HCT116 (cell line): Measurements from ENCODE around the gene FAM177B. TPM values are rescaled to one million over a fixed set of nuclear protein-coding genes. Genes with fewer than 3 reads are reported as not detected.

Source experiments
- ATAC-seq: fragments of 200-7000 bp; cut with Tn5 transposase; 2 replicates; pipeline ENCODE4 v1.9.1; 2020; ENCODE audit warnings: mild to moderate bottlenecking, moderate library complexity
- BruUV-seq: library from RNA; stranded (reverse); fragments of 400-500 nt; replicated peaks from 2 replicates; lab custom pipeline; 2021; lab: Mats Ljungman, UMichigan
- CTCF ChIA-PET: fragments of 300-600 bp; sonication (Branson Sonifier 250); formaldehyde crosslinking; loops from one replicate; lab custom pipeline; 2021; ENCODE audit warnings: antibody characterized with exemption; lab: Charles Lee
- POLR2A ChIA-PET: fragments of 300-600, 350-600 bp; sonication (Branson Sonifier 250); formaldehyde crosslinking; loops from one replicate; lab custom pipeline; 2021; ENCODE audit warnings: antibody characterized with exemption; lab: Charles Lee
- RAD21 ChIA-PET, 2 experiments: fragments of 300-600 bp; sonication (Branson Sonifier 250); formaldehyde crosslinking; loops; one replicate each; lab custom pipeline; 2023; ENCODE audit warnings: low total read pairs in 2 of 2; ENCODE audit not compliant: uncharacterized antibody in 2 of 2, unreplicated experiment in 2 of 2, low non-redundant PET in 1 of 2; lab: Charles Lee
- DNase-seq: peaks from one replicate; pipeline ENCODE4 v3.0.0-alpha.2; 2010; ENCODE audit warnings: low read depth, low spot score
- H2AFZ ChIP-seq: fragments of 200-600 bp; shearing (Covaris generic), sonication (generic); 2 replicates; pipeline ENCODE4 v1.6.1; 2017; ENCODE audit warnings: low read depth, mixed run types, mixed read lengths, antibody characterized with exemption, low read length; ENCODE audit not compliant: poor library complexity, severe bottlenecking
- H3K27ac ChIP-seq: 2 replicates; pipeline ENCODE4 v1.5.1; 2012; ENCODE audit warnings: low read depth, low read length
- H3K27me3 ChIP-seq: fragments of 200-600 bp; sonication (generic); 2 replicates; pipeline ENCODE4 v1.6.1; 2016; ENCODE audit warnings: mixed run types, low read length, mixed read lengths; ENCODE audit not compliant: insufficient read depth
- H3K36me3 ChIP-seq, 2 experiments: fragments of 200-500 bp in 1 of 2; fragments of 200-600 bp in 1 of 2; sonication (Bioruptor generic) in 1 of 2; sonication (generic) in 1 of 2; 2 replicates each; pipeline versions ENCODE4 v1.5.1 to v1.6.1; 2014 to 2016; ENCODE audit warnings: low read length in 2 of 2, inconsistent platforms in 1 of 2, mixed read lengths in 1 of 2, mixed run types in 1 of 2; ENCODE audit not compliant: insufficient read depth in 2 of 2, control insufficient read depth in 1 of 2
- H3K4me1 ChIP-seq, 2 experiments: fragments of 200-600 bp in 1 of 2; sonication (generic) in 1 of 2; 2 replicates each; pipeline versions ENCODE4 v1.5.1 to v1.6.1; 2012 to 2017; ENCODE audit warnings: low read length in 2 of 2, inconsistent platforms in 1 of 2, mild to moderate bottlenecking in 1 of 2, mixed read lengths in 1 of 2, mixed run types in 1 of 2, moderate library complexity in 1 of 2; ENCODE audit not compliant: insufficient read depth in 2 of 2, control insufficient read depth in 1 of 2
- H3K4me2 ChIP-seq: fragments of 200-600 bp; sonication (generic); 2 replicates; pipeline ENCODE4 v1.6.1; 2017; ENCODE audit warnings: mixed run types, low read length, mixed read lengths
- H3K4me3 ChIP-seq, 2 experiments: fragments of 200-600 bp in 1 of 2; sonication (generic) in 1 of 2; replicated peaks in 1 of 2; 2 replicates each; pipeline ENCODE4 v1.5.1; 2011 to 2016; ENCODE audit warnings: low read length in 2 of 2, control low read depth in 1 of 2, low read depth in 1 of 2, mild to moderate bottlenecking in 1 of 2, mixed read lengths in 1 of 2, mixed run types in 1 of 2
- H3K79me2 ChIP-seq: fragments of 200-600 bp; sonication (generic); 2 replicates; pipeline ENCODE4 v1.6.1; 2017; ENCODE audit warnings: mild to moderate bottlenecking, mixed run types, low read length, moderate library complexity, mixed read lengths; ENCODE audit not compliant: insufficient read depth
- H3K9ac ChIP-seq: fragments of 200-600 bp; sonication (generic); 2 replicates; pipeline ENCODE4 v1.6.1; 2016; ENCODE audit warnings: low read length, mixed read lengths
- H3K9me2 ChIP-seq: fragments of 200-600 bp; sonication (generic), shearing (Covaris generic); 2 replicates; pipeline ENCODE4 v1.6.1; 2017; ENCODE audit warnings: mixed run types, mild to moderate bottlenecking, moderate library complexity; ENCODE audit not compliant: insufficient read depth
- H3K9me3 ChIP-seq, 2 experiments: fragments of 200-500 bp in 1 of 2; fragments of 200-600 bp in 1 of 2; sonication (Bioruptor generic) in 1 of 2; sonication (generic) in 1 of 2; 2 replicates each; pipeline ENCODE4 v1.6.1; 2014 to 2017; ENCODE audit warnings: low read length in 2 of 2, mixed read lengths in 2 of 2, inconsistent platforms in 1 of 2, low read depth in 1 of 2, mild to moderate bottlenecking in 1 of 2, mixed run types in 1 of 2, moderate library complexity in 1 of 2; ENCODE audit not compliant: control insufficient read depth in 1 of 2, insufficient read depth in 1 of 2
- H4K20me1 ChIP-seq: fragments of 200-600 bp; sonication (generic), shearing (Covaris generic); 2 replicates; pipeline ENCODE4 v1.6.1; 2017; ENCODE audit warnings: mixed run types, mild to moderate bottlenecking, moderate library complexity; ENCODE audit not compliant: insufficient read depth
- CEBPB ChIP-seq: IDR thresholded peaks from 2 replicates; pipeline ENCODE4 v1.6.1; 2012; ENCODE audit warnings: low read depth
- EGR1 ChIP-seq: IDR thresholded peaks from 2 replicates; pipeline ENCODE4 v1.6.1; 2012; ENCODE audit warnings: low read depth
- ELF1 ChIP-seq: IDR thresholded peaks from 2 replicates; pipeline ENCODE4 v1.6.1; 2012; ENCODE audit warnings: low read depth, borderline replicate concordance
- EZH2phosphoT487 ChIP-seq: fragments of 200-600 bp; IDR thresholded peaks from 2 replicates; pipeline ENCODE4 v1.6.1; 2018; ENCODE audit warnings: antibody characterized with exemption, borderline replicate concordance
- JUND ChIP-seq: IDR thresholded peaks from 2 replicates; pipeline ENCODE4 v1.6.1; 2012
- POLR2A ChIP-seq: IDR thresholded peaks from 2 replicates; pipeline ENCODE4 v1.7.0; 2011; ENCODE audit warnings: borderline replicate concordance; ENCODE audit not compliant: insufficient read depth, insufficient read length; ENCODE audit errors: extremely low read depth
- POLR2AphosphoS5 ChIP-seq: IDR thresholded peaks from 2 replicates; pipeline ENCODE4 v1.6.1; 2011; ENCODE audit warnings: mild to moderate bottlenecking, low read depth, low read length, moderate library complexity
- RAD21 ChIP-seq: IDR thresholded peaks from 2 replicates; pipeline ENCODE4 v1.6.1; 2012; ENCODE audit warnings: low read depth, mild to moderate bottlenecking
- SIN3A ChIP-seq: IDR thresholded peaks from 2 replicates; pipeline ENCODE4 v1.6.1; 2012; ENCODE audit warnings: low read depth
- SP1 ChIP-seq: IDR thresholded peaks from 2 replicates; pipeline ENCODE4 v1.6.1; 2012; ENCODE audit warnings: low read depth
- YY1 ChIP-seq: IDR thresholded peaks from 2 replicates; pipeline ENCODE4 v1.6.1; 2011; ENCODE audit warnings: low read length, low read depth, moderate library complexity, mild to moderate bottlenecking; ENCODE audit not compliant: insufficient replicate concordance; ENCODE audit errors: extremely low read depth
- ZBTB33 ChIP-seq: IDR thresholded peaks from 2 replicates; pipeline ENCODE4 v1.6.1; 2011; ENCODE audit warnings: mild to moderate bottlenecking, low read length, moderate library complexity; ENCODE audit not compliant: insufficient replicate concordance; ENCODE audit errors: extremely low read depth
- intact Hi-C: fragments of 100-400 bp; cut with micrococcal nuclease; formaldehyde crosslinking; loops from 2 replicates; pipeline ENCODE4 v1.10.0; 2022
- total RNA-seq: library from RNA; stranded (reverse); gene quantifications from one replicate; pipeline ENCODE4 v1.2.1, GENCODE V29; 2021; ENCODE audit not compliant: unreplicated experiment

FAM177B gene
- total RNA-seq, 1 experiment from 2014 or later = not detected

GRCh38 chr1:222716393-222716792 is 20.6 kb upstream of the FAM177B start:
- ChIA-PET POLR2A (no interaction called here), CTCF (no interaction called here)

GRCh38 chr1:222728746-222729145 is 8.3 kb upstream of the FAM177B start:
- no peaks in the 10 kb centered on the region for H3K27me3 ChIP-seq
- no peak overlapping the region for H3K9ac ChIP-seq
- H3K36me3 ChIP-seq = peaks cover 15 to 55% of the 10 kb centered on the region in 2 experiments; a peak in 3 of 4 replicates
- H3K4me1 ChIP-seq = no peaks in the 10 kb centered on the region
- H4K20me1 ChIP-seq = no peaks in the 10 kb centered on the region
- ATAC-seq = no peak
- no peaks in the 10 kb centered on the region for H3K9me2 ChIP-seq
- no peak overlapping the region for H3K27ac ChIP-seq
- CTCF ChIA-PET = no interaction called here
- no peak for DNase-seq
- intact Hi-C loops = no loop called here
- POLR2A ChIA-PET = no interaction called here
- TF ChIP-seq EGR1 (no peak), YY1 (no peak), CEBPB (no peak), ZBTB33 (no peak), EZH2phosphoT487 (no peak), POLR2A (no peak), JUND (no peak), RAD21 (no peak), SP1 (no peak), SIN3A (no peak)
- no peak overlapping the region for H3K4me3 ChIP-seq
- no TSS peak for BruUV-seq
- no peak overlapping the region for H3K4me2 ChIP-seq
- RAD21 ChIA-PET = no interaction called here
- H2AFZ ChIP-seq = no peak overlapping the region
- no peaks in the 10 kb centered on the region for H3K9me3 ChIP-seq
- H3K79me2 ChIP-seq = no peaks in the 10 kb centered on the region

More at GRCh38 chr1:222716393-222716792, 20.6 kb upstream of the FAM177B start:
- no peaks in the 10 kb centered on the region for H3K9me2 ChIP-seq
- H4K20me1 ChIP-seq = no peaks in the 10 kb centered on the region
- H3K36me3 ChIP-seq = peaks cover 8 to 13% of the 10 kb centered on the region in 2 experiments
- DNase-seq (no peak), ATAC-seq (no peak)
- BruUV-seq = no TSS peak
- intact Hi-C loops = no loop called here
- no peak overlapping the region for H2AFZ ChIP-seq
- no peak for TF ChIP-seq POLR2AphosphoS5
- TF ChIP-seq ELF1 = no peak
- TF ChIP-seq ZBTB33 = no peak
- RAD21 ChIA-PET = no interaction called here
- no peak overlapping the region for H3K27ac ChIP-seq
- no peaks in the 10 kb centered on the region for H3K9me3 ChIP-seq
- peaks cover 0 to 4% of the 10 kb centered on the region in 2 experiments; a peak in 1 of 4 replicates for H3K4me1 ChIP-seq
- no peaks in the 10 kb centered on the region for H3K27me3 ChIP-seq
- H3K9ac ChIP-seq = no peak overlapping the region
- peaks cover 20% of the 10 kb centered on the region for H3K79me2 ChIP-seq
- no peak overlapping the region for H3K4me2 ChIP-seq
- no peak overlapping the region for H3K4me3 ChIP-seq
